ENCODE results near the gene CDKN2B. TPM values are rescaled to one million over a fixed set of nuclear protein-coding genes. Genes with fewer than 3 reads are reported as not detected.

The CDKN2B gene
- total and polyA plus RNA-seq, 2 experiments from 2014 or later: 0.29 to 0.83 TPM

DNA sequence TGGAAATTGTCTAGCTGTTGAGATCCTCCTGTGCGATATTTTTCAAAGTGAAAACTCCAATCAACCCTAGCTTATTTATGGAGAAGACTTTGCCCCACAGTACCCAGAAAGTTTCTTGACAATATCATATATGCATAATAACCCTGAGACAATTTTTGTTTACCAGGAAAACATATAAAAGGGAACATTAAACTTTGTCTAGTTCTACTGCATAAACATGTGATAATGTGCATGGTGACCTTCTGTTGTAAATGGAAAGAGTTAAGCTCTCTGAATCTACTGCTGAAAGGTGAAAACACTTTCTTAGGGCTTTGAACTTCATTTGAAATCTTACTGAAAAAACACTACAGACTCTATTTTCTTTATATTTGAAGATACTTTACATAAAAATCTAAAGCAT, 32.2 kb upstream of the CDKN2B start:
- ATAC-seq: no peak

DNA sequence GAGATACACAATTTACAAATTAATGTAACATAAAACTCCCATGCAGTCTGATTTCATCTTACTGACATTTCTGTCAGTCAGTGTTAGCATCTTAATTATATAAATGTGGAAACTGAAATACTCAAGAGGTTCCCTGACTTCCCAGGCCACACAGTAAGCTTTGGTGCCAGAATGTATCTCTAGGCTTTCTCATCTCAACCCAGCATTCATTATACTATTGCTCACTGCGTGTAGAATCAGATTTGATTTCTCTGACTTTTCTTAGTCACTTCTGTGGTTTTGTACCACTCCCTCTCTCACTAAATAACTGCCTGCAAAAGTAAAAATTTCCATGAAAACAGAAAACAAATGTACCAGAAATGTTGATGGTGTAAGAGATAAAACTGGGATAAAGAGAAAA, 31.7 kb upstream of the CDKN2B start:
- no peak overlapping the region for H3K27ac ChIP-seq (ENCODE audit: low read depth)
- no peak overlapping the region for H3K27ac Mint-ChIP-seq
- no peak for ATAC-seq
- TF ChIP-seq CREB1 (CRISPR knock-in tag; IDR thresholded peaks at IDR 0.05; ENCODE audit: low read depth) (no peak), ZNF114 (CRISPR knock-in tag; IDR thresholded peaks at IDR 0.05) (no peak), ZNF331 (CRISPR knock-in tag; IDR thresholded peaks at IDR 0.05; ENCODE audit: low read depth) (no peak), NANOG (IDR thresholded peaks at IDR 0.05; ENCODE audit: borderline replicate concordance) (no peak), POLR2AphosphoS5 (IDR thresholded peaks at IDR 0.05; ENCODE audit: low read depth) (no peak)
- TF ChIP-seq, protein P1, sequence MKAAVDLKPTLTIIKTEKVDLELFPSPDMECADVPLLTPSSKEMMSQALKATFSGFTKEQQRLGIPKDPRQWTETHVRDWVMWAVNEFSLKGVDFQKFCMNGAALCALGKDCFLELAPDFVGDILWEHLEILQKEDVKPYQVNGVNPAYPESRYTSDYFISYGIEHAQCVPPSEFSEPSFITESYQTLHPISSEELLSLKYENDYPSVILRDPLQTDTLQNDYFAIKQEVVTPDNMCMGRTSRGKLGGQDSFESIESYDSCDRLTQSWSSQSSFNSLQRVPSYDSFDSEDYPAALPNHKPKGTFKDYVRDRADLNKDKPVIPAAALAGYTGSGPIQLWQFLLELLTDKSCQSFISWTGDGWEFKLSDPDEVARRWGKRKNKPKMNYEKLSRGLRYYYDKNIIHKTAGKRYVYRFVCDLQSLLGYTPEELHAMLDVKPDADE (IDR thresholded peaks at IDR 0.05): no peak

More for the DNA sequence above, 32.2 kb upstream of the CDKN2B start:
- Histone ChIP-seq H4K20me1 (replicated peaks; ENCODE audit: insufficient read depth) (no peaks in the 10 kb centered on the region), H3K27ac (ENCODE audit: low read depth) (no peak overlapping the region), H3K4me3 (no peak overlapping the region), H3K36me3 (ENCODE audit: insufficient read depth) (no peaks in the 10 kb centered on the region), H3K4me1 (ENCODE audit: insufficient read depth) (no peaks in the 10 kb centered on the region), H3K79me2 (replicated peaks; ENCODE audit: insufficient read depth) (no peaks in the 10 kb centered on the region), H3K9me2 (ENCODE audit: insufficient read depth) (no peaks in the 10 kb centered on the region), H3K4me2 (no peak overlapping the region), H2AFZ (no peak overlapping the region), H3F3A (replicated peaks; ENCODE audit: low read depth) (no peaks in the 10 kb centered on the region), H3K27me3 (ENCODE audit: insufficient read depth) (no peaks in the 10 kb centered on the region)
- no peak overlapping the region for H3K27ac Mint-ChIP-seq
- H3K36me3 Mint-ChIP-seq (ENCODE audit: low read depth): no peaks in the 10 kb centered on the region
- no peak for TF ChIP-seq ZNF331 (CRISPR knock-in tag; IDR thresholded peaks at IDR 0.05; ENCODE audit: low read depth)
- TF ChIP-seq, protein P1 (IDR thresholded peaks at IDR 0.05): no peak
- no peak for TF ChIP-seq STAT1 (IDR thresholded peaks at IDR 0.05; ENCODE audit: unreplicated experiment)
- TF ChIP-seq NANOG (IDR thresholded peaks at IDR 0.05; ENCODE audit: borderline replicate concordance): no peak
- TF ChIP-seq EZH2 (IDR thresholded peaks at IDR 0.05; ENCODE audit: low read depth, unreplicated experiment): no peak
- TF ChIP-seq, protein P2, sequence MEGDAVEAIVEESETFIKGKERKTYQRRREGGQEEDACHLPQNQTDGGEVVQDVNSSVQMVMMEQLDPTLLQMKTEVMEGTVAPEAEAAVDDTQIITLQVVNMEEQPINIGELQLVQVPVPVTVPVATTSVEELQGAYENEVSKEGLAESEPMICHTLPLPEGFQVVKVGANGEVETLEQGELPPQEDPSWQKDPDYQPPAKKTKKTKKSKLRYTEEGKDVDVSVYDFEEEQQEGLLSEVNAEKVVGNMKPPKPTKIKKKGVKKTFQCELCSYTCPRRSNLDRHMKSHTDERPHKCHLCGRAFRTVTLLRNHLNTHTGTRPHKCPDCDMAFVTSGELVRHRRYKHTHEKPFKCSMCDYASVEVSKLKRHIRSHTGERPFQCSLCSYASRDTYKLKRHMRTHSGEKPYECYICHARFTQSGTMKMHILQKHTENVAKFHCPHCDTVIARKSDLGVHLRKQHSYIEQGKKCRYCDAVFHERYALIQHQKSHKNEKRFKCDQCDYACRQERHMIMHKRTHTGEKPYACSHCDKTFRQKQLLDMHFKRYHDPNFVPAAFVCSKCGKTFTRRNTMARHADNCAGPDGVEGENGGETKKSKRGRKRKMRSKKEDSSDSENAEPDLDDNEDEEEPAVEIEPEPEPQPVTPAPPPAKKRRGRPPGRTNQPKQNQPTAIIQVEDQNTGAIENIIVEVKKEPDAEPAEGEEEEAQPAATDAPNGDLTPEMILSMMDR (conservative IDR thresholded peaks at IDR 0.05; ENCODE audit: low read depth in 2 of 2): no peak
- TF ChIP-seq POLR2AphosphoS5 (IDR thresholded peaks at IDR 0.05; ENCODE audit: low read depth): no peak
- TF ChIP-seq CREB1 (CRISPR knock-in tag; IDR thresholded peaks at IDR 0.05; ENCODE audit: low read depth): no peak
- TF ChIP-seq JUNB (IDR thresholded peaks at IDR 0.05; ENCODE audit: unreplicated experiment): no peak
- TF ChIP-seq EZH2phosphoT487 (IDR thresholded peaks at IDR 0.05; ENCODE audit: unreplicated experiment): no peak
- DNase-seq (ENCODE audit: low spot score): no peak
- H3K9me3 Mint-ChIP-seq: no peaks in the 10 kb centered on the region
- H3K4me3 Mint-ChIP-seq: no peak overlapping the region
- no peaks in the 10 kb centered on the region for H3K27me3 Mint-ChIP-seq (ENCODE audit: insufficient read depth, low read depth, poor library complexity)
- peaks cover 7% of the 10 kb centered on the region; the same call in 2 of the 3 replicates for H3K4me1 Mint-ChIP-seq

More for the DNA sequence above, 31.7 kb upstream of the CDKN2B start:
- no peak overlapping the region for H2AFZ ChIP-seq
- H3K27me3 ChIP-seq (ENCODE audit: insufficient read depth): no peaks in the 10 kb centered on the region
- no peaks in the 10 kb centered on the region for H3K36me3 ChIP-seq (ENCODE audit: insufficient read depth)
- no peaks in the 10 kb centered on the region for H3F3A ChIP-seq (replicated peaks; ENCODE audit: low read depth)
- H4K20me1 ChIP-seq (replicated peaks; ENCODE audit: insufficient read depth): no peaks in the 10 kb centered on the region
- no peak overlapping the region for H3K4me3 ChIP-seq
- no peaks in the 10 kb centered on the region for H3K79me2 ChIP-seq (replicated peaks; ENCODE audit: insufficient read depth)
- no peak overlapping the region for H3K4me3 Mint-ChIP-seq
- DNase-seq (ENCODE audit: low spot score): no peak
- H3K36me3 Mint-ChIP-seq (ENCODE audit: low read depth): no peaks in the 10 kb centered on the region
- H3K9me3 Mint-ChIP-seq: no peaks in the 10 kb centered on the region
- no peaks in the 10 kb centered on the region for H3K27me3 Mint-ChIP-seq (ENCODE audit: insufficient read depth, low read depth, poor library complexity)
- no peaks in the 10 kb centered on the region for H3K9me2 ChIP-seq (ENCODE audit: insufficient read depth)
- H3K4me2 ChIP-seq: no peak overlapping the region
- H3K4me1 ChIP-seq (ENCODE audit: insufficient read depth): no peaks in the 10 kb centered on the region
- H3K4me1 Mint-ChIP-seq: peaks cover 7% of the 10 kb centered on the region; the same call in 2 of the 3 replicates
